AG10803 (cell line): ENCODE measurements around the gene RAB5IF.

Experiments used
- DNase-seq: peaks from one replicate; pipeline ENCODE4 v3.0.0; 2010; ENCODE audit warnings: low read depth
- H3K4me3 ChIP-seq: 2 replicates; pipeline ENCODE4 v1.5.1; 2011; ENCODE audit warnings: mild to moderate bottlenecking, low read length, control low read depth
- CTCF ChIP-seq: conservative IDR thresholded peaks from 2 replicates; pipeline ENCODE4 v1.5.1; 2011; ENCODE audit warnings: mild to moderate bottlenecking, low read length, control low read depth, inconsistent platforms

The RAB5IF gene

GRCh38 chr20:36653456-36653855 lies 47.9 kb downstream of the RAB5IF start:
- no peak overlapping the region for H3K4me3 ChIP-seq
- no peak for DNase-seq
- no peak for TF ChIP-seq CTCF

GRCh38 chr20:36654506-36654905 lies 48.9 kb downstream of the RAB5IF start:
- no peak for DNase-seq
- H3K4me3 ChIP-seq, result no peak overlapping the region
- TF ChIP-seq CTCF, result no peak

GRCh38 chr20:36655004-36655403 lies 49.4 kb downstream of the RAB5IF start:
- TF ChIP-seq CTCF, result no peak

GRCh38 chr20:36656733-36657132 lies 51.2 kb downstream of the RAB5IF start:
- no peak for TF ChIP-seq CTCF
- DNase-seq, result no peak

More at GRCh38 chr20:36655004-36655403, 49.4 kb downstream of the RAB5IF start:
- no peak overlapping the region for H3K4me3 ChIP-seq
- no peak for DNase-seq

GRCh38 chr20:36658300-36658699 lies 52.7 kb downstream of the RAB5IF start:
- TF ChIP-seq CTCF, result no peak
- no peak overlapping the region for H3K4me3 ChIP-seq
- no peak for DNase-seq

More at GRCh38 chr20:36656733-36657132, 51.2 kb downstream of the RAB5IF start:
- H3K4me3 ChIP-seq, result no peak overlapping the region
